ENCODE data around the gene ARHGAP10. TPM values are rescaled to one million over a fixed set of nuclear protein-coding genes. Genes with fewer than 3 reads are reported as not detected.

The ARHGAP10 gene
- total RNA-seq, 2 experiments from 2014 or later: 0.11 TPM; not detected in 1

- DNase-seq (ENCODE audit: low spot score): no peak
- Histone ChIP-seq H3K9me2 (ENCODE audit: insufficient read depth, low read length) (no peaks in the 10 kb centered on the region), H3K27ac (ENCODE audit: low read depth, low read length, poor library complexity, severe bottlenecking) (no peak overlapping the region), H3K4me2 (ENCODE audit: low read length) (no peak overlapping the region), H4K20me1 (ENCODE audit: insufficient read depth, low read length) (no peaks in the 10 kb centered on the region), H3K79me2 (ENCODE audit: insufficient read depth, low read depth, low read length) (no peaks in the 10 kb centered on the region), H3K4me3 (ENCODE audit: low read depth, low read length, poor library complexity, severe bottlenecking) (no peak overlapping the region), H3K36me3 (ENCODE audit: insufficient read depth, low read length) (no peaks in the 10 kb centered on the region), H3K4me1 (ENCODE audit: insufficient read depth, low read length, poor library complexity, severe bottlenecking) (no peaks in the 10 kb centered on the region), H3K9me3 (ENCODE audit: low read length) (no peaks in the 10 kb centered on the region), H2AFZ (ENCODE audit: low read length) (no peak overlapping the region)
- ChIA-PET POLR2A (no interaction called here), CTCF (ENCODE audit: unreplicated experiment) (no interaction called here)
- TF ChIP-seq CTCF (conservative IDR thresholded peaks at IDR 0.05; ENCODE audit: low read length): no peak
- no peak for TF ChIP-seq EZH2phosphoT487 (IDR thresholded peaks at IDR 0.05; ENCODE audit: borderline replicate concordance, low read depth, low read length)
- no TSS peak for BruUV-seq (replicated peaks)
- intact Hi-C loops (cut with micrococcal nuclease; ENCODE audit: unreplicated experiment): no loop called here
Measured at GRCh38 chr4:147736458-147736857, 4.6 kb downstream of the ARHGAP10 start.

- H3K9me2 ChIP-seq (ENCODE audit: insufficient read depth, low read length): no peaks in the 10 kb centered on the region
- no peak for DNase-seq (ENCODE audit: low spot score)
- H3K27ac ChIP-seq (ENCODE audit: low read depth, low read length, poor library complexity, severe bottlenecking): no peak overlapping the region
- H3K4me2 ChIP-seq (ENCODE audit: low read length): no peak overlapping the region
- no peaks in the 10 kb centered on the region for H3K36me3 ChIP-seq (ENCODE audit: insufficient read depth, low read length)
- no peak overlapping the region for H2AFZ ChIP-seq (ENCODE audit: low read length)
- CTCF ChIA-PET (ENCODE audit: unreplicated experiment): no interaction called here
- no peaks in the 10 kb centered on the region for H4K20me1 ChIP-seq (ENCODE audit: insufficient read depth, low read length)
- BruUV-seq (replicated peaks): no TSS peak
- H3K4me3 ChIP-seq (ENCODE audit: low read depth, low read length, poor library complexity, severe bottlenecking): no peak overlapping the region
- H3K79me2 ChIP-seq (ENCODE audit: insufficient read depth, low read depth, low read length): no peaks in the 10 kb centered on the region
- H3K4me1 ChIP-seq (ENCODE audit: insufficient read depth, low read length, poor library complexity, severe bottlenecking): no peaks in the 10 kb centered on the region
- POLR2A ChIA-PET: no interaction called here
- intact Hi-C loops (cut with micrococcal nuclease; ENCODE audit: unreplicated experiment): no loop called here
- H3K9me3 ChIP-seq (ENCODE audit: low read length): no peaks in the 10 kb centered on the region
- TF ChIP-seq EZH2phosphoT487 (IDR thresholded peaks at IDR 0.05; ENCODE audit: borderline replicate concordance, low read depth, low read length): no peak
- no peak for TF ChIP-seq CTCF (conservative IDR thresholded peaks at IDR 0.05; ENCODE audit: low read length)
Measured at GRCh38 chr4:147737623-147738022, 5.7 kb downstream of the ARHGAP10 start.

GRCh38 chr4:147739239-147739823, 7.4 kb downstream of the ARHGAP10 start:
- H3K9me2 ChIP-seq (ENCODE audit: insufficient read depth, low read length): no peaks in the 10 kb centered on the region
- intact Hi-C loops (cut with micrococcal nuclease; ENCODE audit: unreplicated experiment): no loop called here
- no peaks in the 10 kb centered on the region for H3K4me1 ChIP-seq (ENCODE audit: insufficient read depth, low read length, poor library complexity, severe bottlenecking)
- H2AFZ ChIP-seq (ENCODE audit: low read length): no peak overlapping the region
- TF ChIP-seq CTCF (conservative IDR thresholded peaks at IDR 0.05; ENCODE audit: low read length) (no peak), EZH2phosphoT487 (IDR thresholded peaks at IDR 0.05; ENCODE audit: borderline replicate concordance, low read depth, low read length) (no peak)
- no peaks in the 10 kb centered on the region for H3K36me3 ChIP-seq (ENCODE audit: insufficient read depth, low read length)
- CTCF ChIA-PET (ENCODE audit: unreplicated experiment): no interaction called here
- H3K4me2 ChIP-seq (ENCODE audit: low read length): no peak overlapping the region
- POLR2A ChIA-PET: interaction anchor here (0.6 to 1.6 kb wide), 2 partner anchors 55 to 343 kb away, joined by 3 to 5 read pairs; partner anchors contain the start of gene PRMT9
- no peaks in the 10 kb centered on the region for H4K20me1 ChIP-seq (ENCODE audit: insufficient read depth, low read length)
- H3K79me2 ChIP-seq (ENCODE audit: insufficient read depth, low read depth, low read length): no peaks in the 10 kb centered on the region
- H3K27ac ChIP-seq (ENCODE audit: low read depth, low read length, poor library complexity, severe bottlenecking): no peak overlapping the region
- BruUV-seq (replicated peaks): no TSS peak
- no peaks in the 10 kb centered on the region for H3K9me3 ChIP-seq (ENCODE audit: low read length)
- no peak for DNase-seq (ENCODE audit: low spot score)
- no peak overlapping the region for H3K4me3 ChIP-seq (ENCODE audit: low read depth, low read length, poor library complexity, severe bottlenecking)
